Breast epithelium (tissue), 3 donors: ENCODE data around the gene OR7G1.

ENCODE experiments used
- POLR2A ChIP-seq: fragments of 450-650 bp; IDR thresholded peaks from one replicate; pipeline ENCODE4 v1.6.1; 2016; ENCODE audit warnings: antibody characterized with exemption, mild to moderate bottlenecking, moderate library complexity
- POLR2AphosphoS5 ChIP-seq, 3 donors: sonication (generic); formaldehyde crosslinking; IDR thresholded peaks; one replicate each; pipeline ENCODE4 v1.6.1; 2017; ENCODE audit warnings: antibody characterized with exemption in 3 of 3
- TF ChIP-seq, protein P1 (sequence below), 3 donors: fragments of 450-650 bp; IDR thresholded peaks; one replicate each; pipeline ENCODE4 v1.5.1; 2016 to 2017; ENCODE audit warnings: antibody characterized with exemption in 3 of 3, mild to moderate bottlenecking in 3 of 3, moderate library complexity in 3 of 3

DNA sequence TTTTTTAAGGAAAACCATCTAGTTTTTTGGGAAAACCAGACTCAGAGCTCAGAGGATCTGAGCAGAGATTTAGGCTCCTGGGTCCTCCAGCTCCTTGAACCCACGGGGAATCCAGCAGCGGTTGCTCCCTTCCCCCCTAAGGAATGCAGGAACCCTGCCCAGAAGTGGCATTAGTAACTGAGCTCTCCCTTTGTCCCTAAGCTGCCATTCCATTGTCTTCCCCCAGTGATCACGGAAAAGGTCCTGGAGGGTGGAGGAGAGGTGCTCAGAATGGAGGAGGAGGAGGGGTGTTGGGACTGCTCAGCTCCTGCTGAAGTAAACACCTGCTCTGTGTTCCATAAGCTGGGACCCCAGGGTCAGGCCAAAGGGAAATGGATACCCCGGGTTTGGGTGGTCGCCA lies 45.5 kb downstream of the OR7G1 start:
- TF ChIP-seq, protein P1, sequence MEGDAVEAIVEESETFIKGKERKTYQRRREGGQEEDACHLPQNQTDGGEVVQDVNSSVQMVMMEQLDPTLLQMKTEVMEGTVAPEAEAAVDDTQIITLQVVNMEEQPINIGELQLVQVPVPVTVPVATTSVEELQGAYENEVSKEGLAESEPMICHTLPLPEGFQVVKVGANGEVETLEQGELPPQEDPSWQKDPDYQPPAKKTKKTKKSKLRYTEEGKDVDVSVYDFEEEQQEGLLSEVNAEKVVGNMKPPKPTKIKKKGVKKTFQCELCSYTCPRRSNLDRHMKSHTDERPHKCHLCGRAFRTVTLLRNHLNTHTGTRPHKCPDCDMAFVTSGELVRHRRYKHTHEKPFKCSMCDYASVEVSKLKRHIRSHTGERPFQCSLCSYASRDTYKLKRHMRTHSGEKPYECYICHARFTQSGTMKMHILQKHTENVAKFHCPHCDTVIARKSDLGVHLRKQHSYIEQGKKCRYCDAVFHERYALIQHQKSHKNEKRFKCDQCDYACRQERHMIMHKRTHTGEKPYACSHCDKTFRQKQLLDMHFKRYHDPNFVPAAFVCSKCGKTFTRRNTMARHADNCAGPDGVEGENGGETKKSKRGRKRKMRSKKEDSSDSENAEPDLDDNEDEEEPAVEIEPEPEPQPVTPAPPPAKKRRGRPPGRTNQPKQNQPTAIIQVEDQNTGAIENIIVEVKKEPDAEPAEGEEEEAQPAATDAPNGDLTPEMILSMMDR (IDR thresholded peaks at IDR 0.05): no peak
- TF ChIP-seq POLR2A: no peak
- no peak for TF ChIP-seq POLR2AphosphoS5 (IDR thresholded peaks at IDR 0.05)
